SH-SY5Y (cell line): ENCODE measurements around the gene KIF20A.

Source experiments
- GATA2 ChIP-seq: IDR thresholded peaks from 2 replicates; pipeline ENCODE4 v1.6.1; 2011; ENCODE audit warnings: mild to moderate bottlenecking, low read depth, low read length
- GATA3 ChIP-seq: IDR thresholded peaks from 2 replicates; pipeline ENCODE4 v1.6.1; 2011; ENCODE audit warnings: low read depth, mild to moderate bottlenecking, low read length, moderate library complexity

- TF ChIP-seq GATA2: no peak
- no peak for TF ChIP-seq GATA3
Measured at GRCh38 chr5:138233280-138233679, 54.4 kb downstream of the KIF20A start.
